ENCODE results near the gene DPH5.

DPH5 gene

GRCh38 chr1:100941580-100942216 lies 83.9 kb downstream of the DPH5 start:
- no peak for DNase-seq (ENCODE audit: low spot score)

- no peak for DNase-seq (ENCODE audit: low spot score)
Observed at GRCh38 chr1:100941098-100941527, 84.5 kb downstream of the DPH5 start.
